ENCODE results near the gene HERC2.

DNA sequence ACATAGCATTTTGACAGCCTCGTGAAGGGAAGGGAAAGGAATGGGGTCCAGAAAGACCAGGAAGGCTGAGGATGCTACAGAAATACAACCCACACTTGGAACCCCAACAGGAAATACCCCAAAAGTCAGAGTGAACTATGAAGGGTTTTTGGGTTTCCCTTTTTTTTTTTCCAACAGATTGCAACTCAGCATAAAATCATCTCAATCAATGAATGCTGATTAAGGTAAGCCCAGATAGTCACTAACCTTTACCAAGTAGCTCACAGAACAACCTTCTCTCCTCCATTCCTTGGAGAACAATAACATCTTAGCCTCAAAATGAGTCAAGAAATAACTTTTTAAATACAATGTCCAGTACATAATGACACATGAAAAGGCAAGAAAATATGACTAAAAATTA, 129.2 kb downstream of the HERC2 start:
- TF ChIP-seq YY1 (IDR thresholded peaks at IDR 0.05) (no peak), TAF1 (conservative IDR thresholded peaks at IDR 0.05) (no peak), SP1 (IDR thresholded peaks at IDR 0.05) (no peak), FOXA1 (IDR thresholded peaks at IDR 0.05) (no peak), GABPA (IDR thresholded peaks at IDR 0.05 in 1 of 2, conservative IDR thresholded peaks at IDR 0.05 in 1 of 2) (no peak)
- TF ChIP-seq, protein P1, sequence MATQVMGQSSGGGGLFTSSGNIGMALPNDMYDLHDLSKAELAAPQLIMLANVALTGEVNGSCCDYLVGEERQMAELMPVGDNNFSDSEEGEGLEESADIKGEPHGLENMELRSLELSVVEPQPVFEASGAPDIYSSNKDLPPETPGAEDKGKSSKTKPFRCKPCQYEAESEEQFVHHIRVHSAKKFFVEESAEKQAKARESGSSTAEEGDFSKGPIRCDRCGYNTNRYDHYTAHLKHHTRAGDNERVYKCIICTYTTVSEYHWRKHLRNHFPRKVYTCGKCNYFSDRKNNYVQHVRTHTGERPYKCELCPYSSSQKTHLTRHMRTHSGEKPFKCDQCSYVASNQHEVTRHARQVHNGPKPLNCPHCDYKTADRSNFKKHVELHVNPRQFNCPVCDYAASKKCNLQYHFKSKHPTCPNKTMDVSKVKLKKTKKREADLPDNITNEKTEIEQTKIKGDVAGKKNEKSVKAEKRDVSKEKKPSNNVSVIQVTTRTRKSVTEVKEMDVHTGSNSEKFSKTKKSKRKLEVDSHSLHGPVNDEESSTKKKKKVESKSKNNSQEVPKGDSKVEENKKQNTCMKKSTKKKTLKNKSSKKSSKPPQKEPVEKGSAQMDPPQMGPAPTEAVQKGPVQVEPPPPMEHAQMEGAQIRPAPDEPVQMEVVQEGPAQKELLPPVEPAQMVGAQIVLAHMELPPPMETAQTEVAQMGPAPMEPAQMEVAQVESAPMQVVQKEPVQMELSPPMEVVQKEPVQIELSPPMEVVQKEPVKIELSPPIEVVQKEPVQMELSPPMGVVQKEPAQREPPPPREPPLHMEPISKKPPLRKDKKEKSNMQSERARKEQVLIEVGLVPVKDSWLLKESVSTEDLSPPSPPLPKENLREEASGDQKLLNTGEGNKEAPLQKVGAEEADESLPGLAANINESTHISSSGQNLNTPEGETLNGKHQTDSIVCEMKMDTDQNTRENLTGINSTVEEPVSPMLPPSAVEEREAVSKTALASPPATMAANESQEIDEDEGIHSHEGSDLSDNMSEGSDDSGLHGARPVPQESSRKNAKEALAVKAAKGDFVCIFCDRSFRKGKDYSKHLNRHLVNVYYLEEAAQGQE (IDR thresholded peaks at IDR 0.05): no peak
- TF ChIP-seq, protein P2, sequence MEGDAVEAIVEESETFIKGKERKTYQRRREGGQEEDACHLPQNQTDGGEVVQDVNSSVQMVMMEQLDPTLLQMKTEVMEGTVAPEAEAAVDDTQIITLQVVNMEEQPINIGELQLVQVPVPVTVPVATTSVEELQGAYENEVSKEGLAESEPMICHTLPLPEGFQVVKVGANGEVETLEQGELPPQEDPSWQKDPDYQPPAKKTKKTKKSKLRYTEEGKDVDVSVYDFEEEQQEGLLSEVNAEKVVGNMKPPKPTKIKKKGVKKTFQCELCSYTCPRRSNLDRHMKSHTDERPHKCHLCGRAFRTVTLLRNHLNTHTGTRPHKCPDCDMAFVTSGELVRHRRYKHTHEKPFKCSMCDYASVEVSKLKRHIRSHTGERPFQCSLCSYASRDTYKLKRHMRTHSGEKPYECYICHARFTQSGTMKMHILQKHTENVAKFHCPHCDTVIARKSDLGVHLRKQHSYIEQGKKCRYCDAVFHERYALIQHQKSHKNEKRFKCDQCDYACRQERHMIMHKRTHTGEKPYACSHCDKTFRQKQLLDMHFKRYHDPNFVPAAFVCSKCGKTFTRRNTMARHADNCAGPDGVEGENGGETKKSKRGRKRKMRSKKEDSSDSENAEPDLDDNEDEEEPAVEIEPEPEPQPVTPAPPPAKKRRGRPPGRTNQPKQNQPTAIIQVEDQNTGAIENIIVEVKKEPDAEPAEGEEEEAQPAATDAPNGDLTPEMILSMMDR (IDR thresholded peaks at IDR 0.05; ENCODE audit: low read depth, low read length, missing input control): no peak
- TF ChIP-seq, protein P3, sequence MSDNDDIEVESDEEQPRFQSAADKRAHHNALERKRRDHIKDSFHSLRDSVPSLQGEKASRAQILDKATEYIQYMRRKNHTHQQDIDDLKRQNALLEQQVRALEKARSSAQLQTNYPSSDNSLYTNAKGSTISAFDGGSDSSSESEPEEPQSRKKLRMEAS (IDR thresholded peaks at IDR 0.05): no peak
